SJSA1 (cell line): ENCODE results near the gene MAP4K4. TPM values are rescaled to one million over a fixed set of nuclear protein-coding genes. Genes with fewer than 3 reads are reported as not detected.
A peak's percentile ranks its signal among the peaks of the same experiment; 100 is the strongest.

Experiments used
- DNase-seq, 2 experiments: peaks; one replicate each; pipeline ENCODE4 v3.0.0-alpha.2; 2015 to 2020; ENCODE audit warnings: low spot score in 2 of 2, low read depth in 1 of 2
- H3K27ac ChIP-seq: fragments of 250-450 bp; sonication (Bioruptor Pico); 2 replicates; pipeline ENCODE4 v1.5.1; 2020; ENCODE audit warnings: mild to moderate bottlenecking, moderate library complexity
- H3K27me3 ChIP-seq: fragments of 250-450 bp; sonication (Bioruptor Pico); replicated peaks from 2 replicates; pipeline ENCODE4 v1.5.1; 2020; ENCODE audit warnings: mild to moderate bottlenecking, moderate library complexity
- H3K36me3 ChIP-seq: fragments of 250-450 bp; sonication (Bioruptor Pico); 2 replicates; pipeline ENCODE4 v1.5.1; 2020; ENCODE audit warnings: mild to moderate bottlenecking
- H3K4me1 ChIP-seq: fragments of 250-450 bp; sonication (Bioruptor Pico); replicated peaks from 2 replicates; pipeline ENCODE4 v1.6.1; 2021; ENCODE audit warnings: mild to moderate bottlenecking
- H3K4me3 ChIP-seq: fragments of 250-450 bp; sonication (Bioruptor Pico); 2 replicates; pipeline ENCODE4 v1.5.1; 2020; ENCODE audit warnings: mild to moderate bottlenecking
- H3K9me3 ChIP-seq: fragments of 250-450 bp; sonication (Bioruptor Pico); replicated peaks from 2 replicates; pipeline ENCODE4 v1.5.1; 2020; ENCODE audit warnings: mild to moderate bottlenecking
- total RNA-seq: library from RNA; depleted of rRNA; stranded (reverse); fragments of >200 nt; shearing (Covaris generic); gene quantifications from 2 replicates; pipeline ENCODE4 v1.2.3, GENCODE V29; 2014

Gene MAP4K4
- total RNA-seq, 1 experiment from 2014 or later: 83.1 TPM

DNA sequence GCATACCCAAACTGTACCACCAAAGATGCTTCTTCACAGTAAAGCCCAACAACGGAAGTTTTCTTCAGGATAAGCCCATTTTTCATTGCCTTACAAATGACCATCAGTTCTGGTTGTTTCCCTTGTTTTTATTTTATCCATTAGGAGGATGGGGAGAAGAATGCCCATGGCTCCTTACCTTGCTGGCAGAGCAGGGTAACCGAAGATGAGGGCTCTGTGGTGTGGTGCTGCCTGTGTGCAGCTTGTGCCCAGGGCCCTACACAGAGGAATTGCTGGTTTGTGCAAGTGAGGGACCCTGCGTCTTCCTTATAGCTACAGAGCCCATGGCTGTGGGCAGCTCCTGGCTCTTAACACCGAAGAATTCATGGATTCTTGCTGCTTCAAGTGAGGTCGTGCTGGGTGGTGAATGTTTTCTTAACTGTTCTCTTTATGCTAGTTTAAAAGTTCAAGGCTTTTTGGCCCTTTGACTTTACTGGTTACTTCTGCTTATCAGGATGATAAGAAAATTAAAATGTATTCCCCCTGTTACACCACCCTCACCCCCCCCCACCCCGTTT, 110.6 kb downstream of the MAP4K4 start:
- Histone ChIP-seq H3K27me3 (no peaks in the 10 kb centered on the region), H3K9me3 (no peaks in the 10 kb centered on the region), H3K36me3 (no peaks in the 10 kb centered on the region), H3K27ac (no peak overlapping the region), H3K4me1 (peaks cover 67% of the 10 kb centered on the region), H3K4me3 (no peak overlapping the region)
- no peak for DNase-seq

DNA sequence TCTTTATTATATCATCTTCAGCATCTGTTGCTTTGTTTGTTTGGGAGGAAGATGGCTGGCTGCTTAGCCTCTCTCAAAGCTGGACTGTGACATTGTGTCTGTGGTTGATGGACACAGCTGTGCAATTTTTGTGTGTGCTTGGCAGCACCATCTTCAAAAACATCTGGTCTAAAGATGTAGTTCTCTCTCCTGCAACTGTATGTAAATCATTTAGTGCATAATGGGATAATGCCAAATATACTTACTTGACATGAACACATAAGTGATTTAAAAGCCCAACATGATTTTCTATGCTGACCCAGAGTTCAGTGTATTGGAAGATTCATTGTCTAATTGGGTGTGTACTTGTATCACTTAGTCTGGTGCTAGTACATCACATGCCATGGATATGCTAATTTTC, 112.2 kb downstream of the MAP4K4 start:
- Histone ChIP-seq H3K4me3 (no peak overlapping the region), H3K27ac (no peak overlapping the region), H3K9me3 (no peaks in the 10 kb centered on the region), H3K4me1 (peaks cover 51% of the 10 kb centered on the region), H3K36me3 (no peaks in the 10 kb centered on the region), H3K27me3 (no peaks in the 10 kb centered on the region)
- no peak for DNase-seq

DNA sequence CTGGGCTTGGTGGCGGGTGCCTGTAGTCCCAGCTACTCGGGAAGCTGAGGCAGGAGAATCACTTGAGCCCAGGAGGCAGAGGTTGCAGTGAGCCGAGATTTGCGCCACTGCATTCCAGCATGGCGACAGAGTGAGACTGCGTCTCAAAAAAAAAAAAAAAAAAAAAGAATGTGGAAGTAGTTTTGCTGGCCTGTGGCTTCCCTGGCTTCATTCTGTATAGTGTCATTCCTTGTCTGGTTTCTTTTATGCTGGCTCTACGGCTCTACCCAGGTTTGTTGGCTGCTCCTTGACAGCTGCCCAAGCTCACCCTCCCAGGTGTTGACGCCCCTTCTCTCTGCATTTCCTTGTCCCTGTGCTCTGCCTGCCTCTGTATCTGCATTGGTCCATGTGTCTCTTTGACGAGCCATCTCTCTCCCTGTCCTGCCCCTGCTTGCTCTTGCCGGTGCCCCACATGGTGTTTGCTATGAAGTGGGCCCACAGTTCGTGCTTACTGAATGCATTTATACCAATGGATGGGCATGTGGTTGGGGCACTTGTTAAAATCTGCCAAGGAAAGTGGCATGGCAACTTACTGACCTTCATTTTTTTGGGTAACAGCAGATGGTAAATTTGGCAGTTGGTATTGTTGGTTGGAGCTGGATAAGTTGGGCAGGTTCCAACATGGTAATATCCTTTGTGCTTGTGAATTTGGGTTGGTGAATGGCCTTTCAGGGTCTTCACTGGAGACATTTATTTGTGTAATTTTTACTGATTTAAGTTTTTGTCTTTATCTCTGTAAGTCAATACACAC, 113.9 kb downstream of the MAP4K4 start:
- H3K36me3 ChIP-seq: no peaks in the 10 kb centered on the region
- DNase-seq: no peak
- H3K9me3 ChIP-seq: no peaks in the 10 kb centered on the region
- H3K4me3 ChIP-seq: no peak overlapping the region
- no peaks in the 10 kb centered on the region for H3K27me3 ChIP-seq
- H3K4me1 ChIP-seq: peaks cover 38% of the 10 kb centered on the region
- no peak overlapping the region for H3K27ac ChIP-seq

DNA sequence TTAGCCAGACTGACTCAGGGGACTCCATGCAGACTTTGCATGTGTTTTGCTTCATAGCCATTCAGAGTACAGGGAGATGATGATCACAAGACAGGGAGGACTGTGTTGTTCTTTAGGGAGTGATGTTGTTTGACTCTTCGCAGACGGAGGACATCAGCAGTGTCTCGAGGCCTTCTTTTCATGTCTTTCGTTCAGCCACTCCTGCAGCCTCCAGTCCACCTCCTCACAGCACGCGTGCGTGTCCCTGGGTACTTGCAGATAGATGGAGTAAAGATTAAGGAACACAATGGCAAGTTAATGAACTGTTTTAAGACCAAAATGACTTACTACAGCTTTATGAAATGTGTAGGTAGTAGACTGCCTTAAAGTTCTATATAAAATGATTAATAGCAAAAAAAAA, 114.7 kb downstream of the MAP4K4 start:
- Histone ChIP-seq H3K27ac (no peak overlapping the region), H3K4me1 (peaks cover 30% of the 10 kb centered on the region), H3K9me3 (no peaks in the 10 kb centered on the region), H3K36me3 (no peaks in the 10 kb centered on the region), H3K4me3 (no peak overlapping the region), H3K27me3 (no peaks in the 10 kb centered on the region)
- DNase-seq: no peak

DNA sequence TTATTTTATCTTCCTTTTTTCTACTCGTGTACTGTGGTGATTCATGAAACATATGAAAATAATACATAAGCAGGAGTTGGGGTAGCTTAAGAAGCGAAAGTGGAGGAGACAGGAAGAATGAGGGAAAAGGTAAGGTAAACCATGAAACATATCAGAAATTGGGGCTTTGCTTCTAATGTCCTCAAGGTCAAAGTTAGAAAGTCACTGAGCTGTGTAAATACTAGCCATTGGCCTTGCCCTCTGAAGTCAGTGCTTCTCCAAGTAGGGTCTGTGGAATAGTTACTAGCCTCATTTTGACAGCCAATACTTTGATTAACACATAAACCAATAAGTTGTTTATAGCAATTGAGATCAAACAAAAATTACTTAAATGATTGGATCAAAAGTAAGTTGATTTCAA, 117.2 kb downstream of the MAP4K4 start:
- Histone ChIP-seq H3K36me3 (no peaks in the 10 kb centered on the region), H3K27me3 (no peaks in the 10 kb centered on the region), H3K4me1 (peaks cover 23% of the 10 kb centered on the region), H3K9me3 (no peaks in the 10 kb centered on the region), H3K4me3 (no peak overlapping the region), H3K27ac (no peak overlapping the region)
- no peak for DNase-seq

DNA sequence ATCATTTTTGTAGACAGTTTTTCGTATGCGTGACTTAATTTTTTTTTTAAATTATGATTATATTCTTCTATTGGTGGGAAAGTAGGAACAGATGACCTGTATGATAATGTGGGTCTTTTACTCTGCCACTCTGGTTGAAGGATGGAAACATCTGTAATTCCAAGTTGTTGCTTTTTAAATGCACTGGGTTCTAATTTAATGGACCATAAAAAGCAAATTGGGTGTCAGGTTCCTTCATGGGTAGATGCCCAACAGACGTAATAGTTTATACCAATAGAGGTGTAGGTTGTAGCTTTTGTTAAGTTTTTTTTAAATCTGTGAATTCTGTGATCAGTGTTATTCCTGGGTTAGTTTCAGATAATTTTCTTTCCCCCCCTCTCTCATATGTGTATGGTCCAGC, 117.6 kb downstream of the MAP4K4 start:
- H3K36me3 ChIP-seq: no peaks in the 10 kb centered on the region
- DNase-seq: no peak

DNA sequence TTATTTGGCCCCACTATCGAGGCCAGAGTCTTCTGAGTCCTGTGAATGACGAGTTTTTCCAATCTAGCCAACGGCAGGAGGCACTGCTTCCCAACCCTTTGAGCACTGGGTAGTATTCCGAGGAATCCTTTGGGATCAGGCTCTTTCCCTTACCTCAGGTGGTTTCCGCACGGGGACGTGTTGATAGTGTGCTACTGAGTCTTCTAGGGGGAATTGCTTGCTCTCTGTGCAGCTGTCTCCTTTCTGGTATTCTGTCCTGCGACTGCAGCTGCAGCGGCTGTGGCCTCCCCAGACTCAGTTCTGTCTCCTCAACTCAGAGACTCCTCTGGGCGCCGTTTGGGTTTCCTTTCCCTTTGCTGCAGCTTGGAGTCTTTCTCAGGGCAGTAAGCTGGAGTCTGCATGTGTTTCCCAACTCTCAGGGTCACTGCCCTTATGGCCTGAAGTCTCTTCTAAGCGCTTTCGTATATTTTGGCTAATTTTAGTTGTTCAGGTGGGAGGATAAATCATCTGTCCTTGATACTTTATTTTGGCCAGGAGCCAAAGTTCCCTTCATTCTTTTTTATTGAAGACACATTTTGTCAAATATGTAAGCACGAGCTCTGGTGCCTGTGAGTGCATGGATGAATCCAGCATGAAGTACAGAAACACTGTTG, 118.4 kb downstream of the MAP4K4 start:
- Histone ChIP-seq H3K27ac (no peak overlapping the region), H3K4me1 (peaks cover 32% of the 10 kb centered on the region)
- DNase-seq: no peak

More for the DNA sequence above, 117.6 kb downstream of the MAP4K4 start:
- Histone ChIP-seq H3K9me3 (no peaks in the 10 kb centered on the region), H3K27me3 (no peaks in the 10 kb centered on the region), H3K4me3 (no peak overlapping the region), H3K27ac (no peak overlapping the region), H3K4me1 (peaks cover 25% of the 10 kb centered on the region)

DNA sequence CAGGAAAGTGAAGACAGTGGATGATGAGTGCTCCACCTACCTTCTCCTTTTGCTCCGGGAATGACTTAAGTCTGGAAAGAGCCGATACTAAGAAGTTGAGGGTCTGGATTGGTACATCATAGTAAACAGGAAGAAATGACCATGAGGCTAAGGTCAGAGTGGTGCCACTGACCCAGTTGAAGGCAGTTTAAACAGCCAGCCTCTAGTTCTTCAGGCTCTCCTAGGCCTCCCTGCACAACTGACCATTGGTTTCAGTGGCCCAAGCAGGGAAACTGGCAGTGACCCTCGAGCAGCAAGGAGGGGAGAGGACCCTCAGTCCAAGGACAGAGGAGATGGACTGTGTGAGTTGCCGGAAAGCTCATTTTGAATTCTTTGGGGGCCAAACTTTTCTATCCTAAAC, 119.1 kb downstream of the MAP4K4 start:
- no peaks in the 10 kb centered on the region for H3K9me3 ChIP-seq
- no peak for DNase-seq
- H3K27ac ChIP-seq: no peak overlapping the region
- no peaks in the 10 kb centered on the region for H3K27me3 ChIP-seq
- H3K4me1 ChIP-seq: peaks cover 36% of the 10 kb centered on the region
- no peak overlapping the region for H3K4me3 ChIP-seq
- no peaks in the 10 kb centered on the region for H3K36me3 ChIP-seq

More for the DNA sequence above, 118.4 kb downstream of the MAP4K4 start:
- no peaks in the 10 kb centered on the region for H3K36me3 ChIP-seq
- no peak overlapping the region for H3K4me3 ChIP-seq
- no peaks in the 10 kb centered on the region for H3K27me3 ChIP-seq
- H3K9me3 ChIP-seq: no peaks in the 10 kb centered on the region

DNA sequence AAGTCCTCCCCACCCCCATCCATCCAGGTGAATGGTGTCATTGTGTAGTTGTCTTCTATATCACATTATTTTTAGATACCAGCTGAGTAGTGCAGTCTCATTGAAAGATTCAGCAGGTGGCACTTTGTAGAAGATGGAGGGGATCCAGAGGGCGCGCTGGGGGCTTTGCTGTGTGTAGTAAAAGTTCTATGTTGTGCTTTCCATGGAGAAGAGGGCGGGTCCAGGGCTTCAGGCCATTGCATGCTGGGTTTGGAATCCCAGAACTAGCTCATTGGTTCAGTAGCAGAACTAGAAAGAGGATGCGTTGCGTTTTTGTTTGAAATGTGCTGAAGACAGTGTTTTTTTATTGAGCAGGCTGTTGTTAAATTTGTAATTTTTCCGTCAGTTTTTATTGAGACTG, 120.0 kb downstream of the MAP4K4 start:
- H3K4me1 ChIP-seq: peaks cover 44% of the 10 kb centered on the region
- H3K27ac ChIP-seq: no peak overlapping the region

DNA sequence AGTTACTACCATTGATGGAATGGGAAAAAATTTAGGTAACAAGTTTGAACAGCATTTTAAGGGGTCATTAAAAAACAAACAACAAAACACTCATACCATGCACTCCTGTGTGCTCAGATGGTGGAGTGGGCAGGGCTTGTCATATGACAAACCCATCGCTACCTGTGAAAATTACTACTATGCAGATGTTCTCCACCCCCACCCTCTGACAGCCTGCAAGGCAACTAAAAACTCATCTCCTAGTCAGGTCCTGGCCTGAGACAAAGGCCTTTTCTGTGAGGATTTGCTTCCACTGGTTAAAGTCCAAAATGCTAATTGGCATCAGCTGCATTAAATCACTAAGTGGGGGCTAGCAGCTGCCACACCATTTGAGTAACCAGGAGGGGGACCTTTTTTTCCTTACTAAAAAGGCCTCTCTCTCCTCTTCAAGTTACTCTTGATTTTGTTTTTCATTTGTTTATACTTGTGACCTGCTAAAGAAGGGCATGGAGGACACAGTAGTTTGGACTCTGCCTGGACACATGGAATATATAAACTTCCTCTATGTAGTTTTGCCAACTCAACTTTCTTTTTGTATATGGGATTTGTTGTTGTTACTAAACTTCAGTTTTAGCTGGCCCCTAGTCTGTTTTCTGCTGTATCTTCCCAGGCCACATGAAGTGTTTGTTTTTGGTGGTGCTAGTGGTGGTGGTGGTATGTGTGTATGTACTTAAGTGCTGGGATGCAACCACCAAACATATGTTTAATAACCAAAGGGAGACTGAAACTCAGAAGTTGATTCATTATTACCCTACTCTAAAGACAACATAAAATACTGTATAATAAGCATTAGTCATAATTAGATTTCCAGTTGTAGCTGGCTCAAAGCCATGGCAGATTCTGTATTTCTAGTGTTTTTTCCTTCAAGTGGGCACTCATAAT, 121.3 kb downstream of the MAP4K4 start:
- H3K27ac ChIP-seq: peak overlapping the region; percentile 2; the same call in 1 of the 2 replicates
- H3K9me3 ChIP-seq: no peaks in the 10 kb centered on the region
- H3K4me3 ChIP-seq: no peak overlapping the region
- DNase-seq: peak; percentile 51 to 67
- H3K4me1 ChIP-seq: peaks cover 57% of the 10 kb centered on the region
- no peaks in the 10 kb centered on the region for H3K27me3 ChIP-seq
- no peaks in the 10 kb centered on the region for H3K36me3 ChIP-seq

More for the DNA sequence above, 120.0 kb downstream of the MAP4K4 start:
- H3K9me3 ChIP-seq: no peaks in the 10 kb centered on the region
- H3K36me3 ChIP-seq: no peaks in the 10 kb centered on the region
- no peak overlapping the region for H3K4me3 ChIP-seq
- DNase-seq: no peak
- H3K27me3 ChIP-seq: no peaks in the 10 kb centered on the region

DNA sequence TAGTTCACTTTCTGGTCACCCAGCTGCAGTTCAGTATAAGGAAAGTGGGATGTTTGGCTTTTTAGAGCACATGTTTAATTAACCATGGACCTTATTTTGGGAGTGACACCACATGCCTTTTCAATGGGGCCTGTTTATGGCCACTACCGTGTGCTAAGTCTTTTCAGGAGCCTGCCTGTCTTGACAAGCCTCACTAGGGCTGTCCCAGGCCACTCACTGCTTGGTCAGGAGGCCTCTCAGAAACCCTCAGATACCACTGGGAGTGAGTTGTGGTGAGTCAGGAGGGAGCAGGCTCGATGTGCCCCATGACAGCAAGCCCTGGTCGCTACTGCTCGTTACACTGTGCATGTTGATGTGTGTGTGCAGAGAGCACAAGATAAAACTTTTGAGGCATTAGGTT, 123.0 kb downstream of the MAP4K4 start:
- Histone ChIP-seq H3K4me1 (peaks cover 63% of the 10 kb centered on the region), H3K27ac (no peak overlapping the region), H3K4me3 (no peak overlapping the region), H3K9me3 (no peaks in the 10 kb centered on the region), H3K27me3 (no peaks in the 10 kb centered on the region), H3K36me3 (peaks cover 6% of the 10 kb centered on the region)
- DNase-seq: peak in 1 of 2 experiments; percentile 67

DNA sequence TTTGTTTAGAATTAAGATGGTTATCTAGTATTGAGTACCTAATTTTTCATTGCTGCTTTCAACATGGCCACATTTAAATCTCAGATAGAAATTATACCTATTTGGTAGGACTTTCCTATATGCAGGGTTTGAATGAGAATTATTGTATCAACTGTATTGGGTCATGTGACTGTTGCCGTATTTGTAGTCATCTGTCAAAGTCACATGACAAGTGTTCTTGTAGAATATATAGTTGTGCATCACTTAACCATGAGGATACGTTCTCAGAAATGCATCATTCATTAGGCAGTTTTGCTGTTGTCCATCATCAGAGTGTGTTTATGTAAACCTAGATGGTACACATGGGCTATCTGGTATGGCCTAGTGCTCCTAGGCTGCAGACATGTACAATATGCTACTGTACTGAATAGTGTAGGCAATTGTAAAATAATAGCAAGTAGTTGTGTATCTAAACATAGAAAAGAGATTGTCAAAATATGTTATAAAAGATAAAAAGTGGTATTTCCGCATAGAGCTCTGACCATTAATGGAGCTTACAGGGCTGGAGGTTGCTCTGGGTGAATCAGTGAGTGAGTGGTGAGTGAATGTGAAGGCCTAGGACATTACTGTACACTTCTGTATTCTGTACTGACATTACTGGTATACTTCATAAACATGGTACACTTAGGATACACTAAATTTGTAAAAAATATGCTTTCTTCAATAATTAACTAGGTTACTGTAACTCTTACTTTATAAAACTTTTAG, 123.7 kb downstream of the MAP4K4 start:
- H3K4me3 ChIP-seq: no peak overlapping the region
- no peak for DNase-seq
- no peaks in the 10 kb centered on the region for H3K27me3 ChIP-seq
- peaks cover 64% of the 10 kb centered on the region for H3K4me1 ChIP-seq
- H3K36me3 ChIP-seq: peaks cover 10% of the 10 kb centered on the region
- no peaks in the 10 kb centered on the region for H3K9me3 ChIP-seq
- no peak overlapping the region for H3K27ac ChIP-seq
